HepG2 (cell line): ENCODE results near the gene HSD11B1L. TPM values are rescaled to one million over a fixed set of nuclear protein-coding genes. Genes with fewer than 3 reads are reported as not detected.

Source experiments
- ADNP ChIP-seq: sonication (generic); formaldehyde crosslinking; IDR thresholded peaks from 2 replicates; pipeline ENCODE4 v1.4.0; 2020; ENCODE audit warnings: missing genetic modification reagents
- AKAP8 ChIP-seq: sonication (generic); formaldehyde crosslinking; IDR thresholded peaks from 2 replicates; pipeline ENCODE4 v1.5.1; 2020; ENCODE audit warnings: mild to moderate bottlenecking, missing genetic modification reagents
- ARID2 ChIP-seq: sonication (generic); formaldehyde crosslinking; IDR thresholded peaks from 2 replicates; pipeline ENCODE4 v1.8.1; 2022; ENCODE audit warnings: mild to moderate bottlenecking, missing genetic modification reagents, borderline replicate concordance
- CC2D1A ChIP-seq: sonication (generic); formaldehyde crosslinking; IDR thresholded peaks from 2 replicates; pipeline ENCODE4 v1.8.1; 2023; ENCODE audit warnings: mild to moderate bottlenecking, missing genetic modification reagents
- CREB3 ChIP-seq: sonication (generic); formaldehyde crosslinking; IDR thresholded peaks from 2 replicates; pipeline ENCODE4 v1.5.0; 2020; ENCODE audit warnings: missing genetic modification reagents
- ETS1 ChIP-seq: sonication (generic); formaldehyde crosslinking; IDR thresholded peaks from 2 replicates; pipeline ENCODE4 v1.4.0; 2020; ENCODE audit warnings: missing genetic modification reagents
- FOXP4 ChIP-seq: sonication (generic); formaldehyde crosslinking; IDR thresholded peaks from 2 replicates; pipeline ENCODE4 v1.4.0; 2020; ENCODE audit warnings: missing genetic modification reagents
- HBP1 ChIP-seq: IDR thresholded peaks from 2 replicates; pipeline ENCODE4 v1.6.1; 2016; ENCODE audit warnings: low read depth, control low read depth
- KLF6 ChIP-seq: IDR thresholded peaks from 2 replicates; pipeline ENCODE4 v1.8.0; 2016; ENCODE audit warnings: missing biosample characterization, missing genetic modification reagents
- MBD4 ChIP-seq: IDR thresholded peaks from 2 replicates; pipeline ENCODE4 v1.6.1; 2012; ENCODE audit warnings: low read length, inconsistent platforms, borderline replicate concordance
- RBAK ChIP-seq: sonication (generic); formaldehyde crosslinking; IDR thresholded peaks from 2 replicates; pipeline ENCODE4 v1.5.1; 2020; ENCODE audit warnings: mild to moderate bottlenecking, missing genetic modification reagents
- TEAD3 ChIP-seq: optimal IDR thresholded peaks from 2 replicates; pipeline ENCODE3; 2016; ENCODE audit warnings: borderline replicate concordance
- TGIF2 ChIP-seq: IDR thresholded peaks from 2 replicates; pipeline ENCODE4 v1.6.1; 2016; ENCODE audit warnings: control low read depth, missing compliant biosample characterization
- USF2 ChIP-seq, 2 experiments: sonication (generic) in 1 of 2; formaldehyde crosslinking in 1 of 2; IDR thresholded peaks; 2 replicates each; pipeline versions ENCODE4 v1.5.1 to v1.6.1; 2011 to 2020; ENCODE audit warnings: borderline replicate concordance in 1 of 2, low read depth in 1 of 2, low read length in 1 of 2, mild to moderate bottlenecking in 1 of 2, missing genetic modification reagents in 1 of 2, moderate library complexity in 1 of 2
- ZNF121 ChIP-seq: sonication (generic); formaldehyde crosslinking; IDR thresholded peaks from 2 replicates; pipeline ENCODE4 v1.5.0; 2020; ENCODE audit warnings: mild to moderate bottlenecking, missing genetic modification reagents
- ZNF354B ChIP-seq: sonication (generic); formaldehyde crosslinking; IDR thresholded peaks from 2 replicates; pipeline ENCODE4 v1.8.0; 2022; ENCODE audit warnings: mild to moderate bottlenecking, missing genetic modification reagents
- ZNF367 ChIP-seq: sonication (generic); formaldehyde crosslinking; IDR thresholded peaks from 2 replicates; pipeline ENCODE4 v1.4.0; 2020; ENCODE audit warnings: missing genetic modification reagents, borderline replicate concordance
- ZNF614 ChIP-seq: IDR thresholded peaks from 2 replicates; pipeline ENCODE4 v1.6.1; 2018; ENCODE audit warnings: missing biosample characterization, missing genetic modification reagents, inconsistent platforms, borderline replicate concordance
- ZNF674 ChIP-seq: sonication (generic); formaldehyde crosslinking; IDR thresholded peaks from 2 replicates; pipeline ENCODE4 v1.5.0; 2020; ENCODE audit warnings: low read depth, mild to moderate bottlenecking, missing genetic modification reagents
- ZNF891 ChIP-seq: sonication (generic); formaldehyde crosslinking; IDR thresholded peaks from 2 replicates; pipeline ENCODE4 v1.5.0; 2020; ENCODE audit warnings: mild to moderate bottlenecking, missing genetic modification reagents
- polyA plus RNA-seq, 8 experiments: library from polyadenylated mRNA; depleted of rRNA in 3 of 8; stranded (reverse) in 7 of 8; unstranded in 1 of 8; fragments of >200 nt; fragmentation: Illumina TruSeq in 4 of 8; extraction: Trizol in 4 of 8; gene quantifications; 2 replicates each; pipeline versions ENCODE4 v1.2.1 to v1.2.3, GENCODE V29; 2011 to 2016; ENCODE audit warnings: low read depth in 4 of 8, missing spikeins in 1 of 8, mixed read lengths in 1 of 8; ENCODE audit not compliant: insufficient read depth in 1 of 8
- total RNA-seq, 5 experiments: library from RNA; depleted of rRNA; stranded (reverse); fragments of >200 nt; fragmentation: Illumina TruSeq; extraction: Trizol; gene quantifications; 2 replicates each; pipeline ENCODE4 v1.2.3, GENCODE V29; 2016; ENCODE audit warnings: low read depth in 1 of 5

Gene HSD11B1L
- total and polyA plus RNA-seq, 2 of the 13 experiments (the other 11 are each of a cell fraction or from before 2014, with no cell fraction given) = 2.8 to 3.9 TPM

GRCh38 chr19:5691822-5692722 is 11.2 kb downstream of the HSD11B1L start (continued):
- TF ChIP-seq USF2 (IDR thresholded peaks at IDR 0.05; ENCODE audit: low read depth, low read length) (no peak), USF2 (CRISPR knock-in tag; IDR thresholded peaks at IDR 0.05; ENCODE audit: borderline replicate concordance) (no peak), ZNF891 (peak; percentile 36; the same call in 1 of the 2 replicates), ZNF121 (CRISPR knock-in tag) (peak; percentile 10; the same call in 1 of the 2 replicates), ETS1 (CRISPR knock-in tag) (no peak), MBD4 (no peak), CC2D1A (CRISPR knock-in tag) (no peak), HBP1 (CRISPR knock-in tag) (0 out of 2 replicates have a peak, but pooled peaks have one; percentile 61), ARID2 (CRISPR knock-in tag) (no peak), KLF6 (CRISPR knock-in tag) (no peak), AKAP8 (CRISPR knock-in tag) (peak; percentile 4; the same call in 1 of the 2 replicates), FOXP4 (CRISPR knock-in tag) (no peak), TEAD3 (CRISPR knock-in tag) (no peak), ZNF614 (CRISPR knock-in tag) (no peak), TGIF2 (CRISPR knock-in tag) (no peak), ZNF354B (CRISPR knock-in tag) (no peak), ZNF674 (CRISPR knock-in tag) (no peak), ADNP (no peak), CREB3 (CRISPR knock-in tag) (no peak), RBAK (no peak), ZNF367 (CRISPR knock-in tag) (no peak)
